HL-60 (cell line): Measurements from ENCODE around the gene CNTNAP2.

ENCODE experiments used
- CTCF ChIP-seq: IDR thresholded peaks from one replicate; pipeline ENCODE4 v1.5.1; 2011; ENCODE audit warnings: low read length, control low read depth, inconsistent platforms; ENCODE audit not compliant: insufficient read depth
- GABPA ChIP-seq: IDR thresholded peaks from 2 replicates; pipeline ENCODE4 v1.6.1; 2012; ENCODE audit warnings: low read depth

- TF ChIP-seq CTCF (no peak), GABPA (no peak)
Measured at GRCh38 chr7:146698995-146699610, 582.5 kb downstream of the CNTNAP2 start.
